Gastroesophageal sphincter (tissue), 4 donors: ENCODE data around the gene TGFBR3L. TPM values are rescaled to one million over a fixed set of nuclear protein-coding genes. Genes with fewer than 3 reads are reported as not detected.
A peak's percentile ranks its signal among the peaks of the same experiment; 100 is the strongest.

Experiments used
- ATAC-seq: fragments of 150-250 bp; one replicate; pipeline ENCODE4 v1.9.1; 2016; ENCODE audit warnings: mild to moderate bottlenecking, moderate library complexity
- H3K27ac ChIP-seq, 4 donors: fragments of 200-600 bp; sonication (generic) in 3 of 4; 1 replicate in 3 of 4; 2 replicates in 1 of 4; pipeline ENCODE4 v1.5.1; 2016 to 2019
- H3K27me3 ChIP-seq: fragments of 200-600 bp; sonication (generic); one replicate; pipeline ENCODE4 v1.5.1; 2019
- H3K36me3 ChIP-seq, 2 donors: fragments of 200-600 bp; sonication (generic); one replicate each; pipeline ENCODE4 v1.5.1; 2019; ENCODE audit warnings: control low read depth in 1 of 2
- H3K4me1 ChIP-seq, 3 donors: fragments of 200-600 bp; sonication (generic); 1 replicate in 2 of 3; 2 replicates in 1 of 3; pipeline ENCODE4 v1.5.1; 2016 to 2019; ENCODE audit warnings: control low read depth in 2 of 3
- H3K4me3 ChIP-seq, 2 donors: fragments of 200-600 bp; sonication (generic); one replicate each; pipeline ENCODE4 v1.5.1; 2019; ENCODE audit warnings: mild to moderate bottlenecking in 1 of 2, moderate library complexity in 1 of 2
- H3K9me3 ChIP-seq, 3 donors: fragments of 200-600 bp; sonication (generic); one replicate each; pipeline ENCODE4 v1.5.1; 2017 to 2019; ENCODE audit warnings: control low read depth in 2 of 3
- CTCF ChIP-seq, 4 experiments: fragments of 200-600 bp in 2 of 4; fragments of 450-650 bp in 2 of 4; sonication (generic) in 1 of 4; IDR thresholded peaks; one replicate each; pipeline ENCODE4 v1.5.1; 2017 to 2019; ENCODE audit warnings: antibody characterized with exemption in 4 of 4, mild to moderate bottlenecking in 2 of 4, moderate library complexity in 2 of 4
- EP300 ChIP-seq: sonication (generic); formaldehyde crosslinking; IDR thresholded peaks from one replicate; pipeline ENCODE4 v1.6.1; 2017; ENCODE audit warnings: antibody characterized with exemption, mild to moderate bottlenecking
- POLR2A ChIP-seq, 2 donors: fragments of 450-650 bp; IDR thresholded peaks; one replicate each; pipeline ENCODE4 v1.6.1; 2017; ENCODE audit warnings: antibody characterized with exemption in 2 of 2, mild to moderate bottlenecking in 2 of 2, moderate library complexity in 1 of 2
- POLR2AphosphoS5 ChIP-seq: sonication (generic); formaldehyde crosslinking; IDR thresholded peaks from one replicate; pipeline ENCODE4 v1.6.1; 2017; ENCODE audit warnings: antibody characterized with exemption
- WGBS, 2 donors: methylation state at CpG; one replicate each; pipeline ENCODE4 v1.1.5; 2018; ENCODE audit warnings: low coverage in 1 of 2; 5-methylcytosine and 5-hydroxymethylcytosine counted together
- total RNA-seq, 4 donors: library from RNA; depleted of rRNA; stranded (reverse); fragments of >200 nt; gene quantifications; one replicate each; pipeline ENCODE4 v1.1.0, GENCODE V29; 2016

The TGFBR3L gene
- total RNA-seq, 4 donors from 2014 or later: 2.8 to 8.5 (median 5.4) TPM

DNA sequence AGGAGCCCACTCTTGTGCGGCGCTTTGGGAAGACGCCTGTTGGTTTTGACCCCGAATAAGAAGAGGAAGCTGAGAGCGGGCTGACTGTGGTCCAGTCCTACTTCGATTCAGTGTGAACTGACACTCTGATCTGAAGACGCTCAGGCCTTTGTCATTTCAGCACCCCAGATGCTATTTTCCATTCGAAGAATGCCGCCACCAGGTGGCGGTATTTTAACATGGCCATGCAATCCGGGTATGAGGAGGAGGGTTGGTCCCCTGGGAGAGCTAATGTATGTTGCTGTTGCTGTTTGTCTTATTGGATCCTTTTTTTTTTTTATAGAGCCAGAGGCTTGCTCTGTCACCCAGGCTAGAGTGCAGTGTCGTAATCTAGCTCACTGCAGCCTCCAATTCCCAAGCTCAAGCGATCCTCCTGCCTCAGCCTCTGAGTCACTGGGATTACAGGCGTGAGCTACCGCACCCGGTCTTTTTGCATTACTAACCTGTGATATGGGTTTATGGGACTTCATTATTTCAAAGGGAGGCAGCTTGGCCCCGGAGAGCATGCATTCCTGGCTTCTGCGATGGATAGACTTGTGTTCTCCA, 29.6 kb downstream of the TGFBR3L start:
- no peaks in the 10 kb centered on the region for H3K27me3 ChIP-seq
- peaks cover 0 to 53% (median 18%) of the 10 kb centered on the region in 3 donors for H3K4me1 ChIP-seq
- peak overlapping the region; percentile 80 to 97 (median 92) for H3K27ac ChIP-seq
- WGBS, 2 donors: 21 to 32% methylated on average over 4 to 11 of the region's 18 CpGs
- TF ChIP-seq CTCF (IDR thresholded peaks at IDR 0.05) (peak in 3 of 4 experiments; percentile 86 to 92 (median 89)), POLR2A (IDR thresholded peaks at IDR 0.05) (no peak)
- H3K4me3 ChIP-seq: peak overlapping the region; percentile 34 to 72
- ATAC-seq: peak; percentile 57
- no peaks in the 10 kb centered on the region for H3K9me3 ChIP-seq
- H3K36me3 ChIP-seq: peaks cover 0 to 23% of the 10 kb centered on the region in 2 donors

DNA sequence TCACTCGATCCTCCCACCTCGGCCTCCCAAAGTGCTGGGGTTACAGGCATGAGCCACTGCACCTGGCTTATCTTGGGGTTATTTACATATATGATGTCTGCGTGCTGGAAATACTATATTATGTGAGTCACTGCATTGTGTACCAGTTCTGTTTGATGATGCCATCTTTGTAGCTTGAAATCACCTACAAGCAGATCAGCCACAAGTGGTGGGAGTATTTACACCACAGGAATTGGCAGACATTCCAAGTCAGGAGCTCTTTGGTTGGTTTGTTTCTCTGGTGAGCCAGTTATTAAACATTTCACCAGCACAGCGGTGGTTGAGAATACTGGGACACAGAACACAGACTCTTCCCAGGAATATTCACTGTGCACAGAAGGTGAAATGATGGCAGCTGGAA, 33.3 kb downstream of the TGFBR3L start:
- H3K27me3 ChIP-seq: no peaks in the 10 kb centered on the region
- no peak for ATAC-seq
- WGBS, 2 donors: 88 to 89% methylated on average over 1 to 4 of the region's 4 CpGs
- peaks cover 0 to 16% (median 3%) of the 10 kb centered on the region in 3 donors for H3K4me1 ChIP-seq
- H3K4me3 ChIP-seq: no peak overlapping the region
- no peak overlapping the region for H3K27ac ChIP-seq
- no peaks in the 10 kb centered on the region for H3K36me3 ChIP-seq
- H3K9me3 ChIP-seq: no peaks in the 10 kb centered on the region
- TF ChIP-seq POLR2AphosphoS5 (no peak), CTCF (IDR thresholded peaks at IDR 0.05) (no peak), EP300 (no peak), POLR2A (IDR thresholded peaks at IDR 0.05) (no peak)

- Histone ChIP-seq H3K4me3 (no peak overlapping the region), H3K36me3 (peaks cover 0 to 5% of the 10 kb centered on the region in 2 donors), H3K4me1 (no peaks in the 10 kb centered on the region), H3K9me3 (no peaks in the 10 kb centered on the region), H3K27ac (no peak overlapping the region), H3K27me3 (no peaks in the 10 kb centered on the region)
- WGBS, 2 donors: 26 to 28% methylated on average over 3 of the region's 3 CpGs
- ATAC-seq: no peak
- TF ChIP-seq POLR2A (IDR thresholded peaks at IDR 0.05) (no peak), CTCF (IDR thresholded peaks at IDR 0.05) (no peak), POLR2AphosphoS5 (no peak), EP300 (no peak)
These were observed 38.4 kb downstream of the TGFBR3L start for GRCh38 chr19:7953060-7953459.

- whole genome bisulfite sequencing, 2 donors: 65 to 80% methylated on average over 2 to 5 of the region's 7 CpGs
- H3K27ac ChIP-seq: no peak overlapping the region
- no peak overlapping the region for H3K4me3 ChIP-seq
- H3K27me3 ChIP-seq: no peaks in the 10 kb centered on the region
- H3K36me3 ChIP-seq: peaks cover 0 to 8% of the 10 kb centered on the region in 2 donors
- TF ChIP-seq EP300 (no peak), POLR2A (IDR thresholded peaks at IDR 0.05) (no peak), POLR2AphosphoS5 (no peak), CTCF (IDR thresholded peaks at IDR 0.05) (no peak)
- H3K4me1 ChIP-seq: no peaks in the 10 kb centered on the region
- ATAC-seq: no peak
- H3K9me3 ChIP-seq: no peaks in the 10 kb centered on the region
These were observed 38.9 kb downstream of the TGFBR3L start for GRCh38 chr19:7953576-7953975.

DNA sequence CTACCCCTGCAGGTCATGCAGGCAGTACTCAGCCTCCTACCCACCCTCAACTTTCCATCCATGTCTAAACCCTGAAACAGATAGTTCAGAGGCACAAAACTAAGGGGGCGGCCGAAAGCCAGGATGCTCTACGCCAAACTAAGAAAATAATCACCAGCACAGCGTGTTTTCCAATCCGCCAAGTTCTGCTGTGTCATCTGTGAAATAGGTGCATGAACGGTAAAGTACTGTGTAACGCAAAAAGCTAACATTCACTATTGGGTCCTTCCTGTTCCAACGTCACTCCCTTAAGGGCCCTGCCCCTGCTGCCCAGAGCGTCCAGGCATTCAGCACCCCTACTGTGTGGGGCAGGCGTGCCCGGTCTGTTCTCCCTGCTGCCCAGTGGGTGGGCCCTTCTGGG, 41.1 kb downstream of the TGFBR3L start:
- H3K4me1 ChIP-seq: no peaks in the 10 kb centered on the region
- no peaks in the 10 kb centered on the region for H3K9me3 ChIP-seq
- no peaks in the 10 kb centered on the region for H3K27me3 ChIP-seq
- TF ChIP-seq CTCF (IDR thresholded peaks at IDR 0.05): no peak
- TF ChIP-seq EP300: no peak
- TF ChIP-seq POLR2AphosphoS5: no peak
- no peak for TF ChIP-seq POLR2A (IDR thresholded peaks at IDR 0.05)
- ATAC-seq: no peak
- no peak overlapping the region for H3K4me3 ChIP-seq
- H3K36me3 ChIP-seq: peaks cover 0 to 22% of the 10 kb centered on the region in 2 donors
- WGBS, 2 donors: 94% methylated on average over 7 of the region's 11 CpGs; no CpG with 5 or more reads in 1 of the 2 donors
- H3K27ac ChIP-seq: no peak overlapping the region
